H9 (cell line): Measurements from ENCODE around the gene EAF2. TPM values are rescaled to one million over a fixed set of nuclear protein-coding genes. Genes with fewer than 3 reads are reported as not detected.

Experiments used
- DNase-seq: peaks from one replicate; pipeline ENCODE4 v3.0.0-alpha.2; 2017
- H2AFZ ChIP-seq: one replicate; pipeline ENCODE4 v1.6.1; 2013; ENCODE audit warnings: mild to moderate bottlenecking, low read length, control low read depth, moderate library complexity
- H2AK5ac ChIP-seq: 2 replicates; pipeline ENCODE4 v1.6.1; 2013; ENCODE audit warnings: low read length, control low read depth, mixed read lengths; ENCODE audit not compliant: insufficient read length
- H2BK120ac ChIP-seq: one replicate; pipeline ENCODE4 v1.6.1; 2013; ENCODE audit warnings: low read depth, mild to moderate bottlenecking, low read length, control low read depth, inconsistent platforms; ENCODE audit not compliant: poor library complexity, severe bottlenecking
- H2BK12ac ChIP-seq: 2 replicates; pipeline ENCODE4 v1.6.1; 2013; ENCODE audit warnings: low read length, control low read depth, mixed read lengths, low read depth; ENCODE audit not compliant: insufficient read length
- H2BK15ac ChIP-seq: 2 replicates; pipeline ENCODE4 v1.6.1; 2013; ENCODE audit warnings: low read depth, low read length, control low read depth
- H2BK20ac ChIP-seq: one replicate; pipeline ENCODE4 v1.6.1; 2013; ENCODE audit warnings: low read depth, mild to moderate bottlenecking, low read length, control low read depth, inconsistent platforms; ENCODE audit not compliant: poor library complexity, severe bottlenecking
- H2BK5ac ChIP-seq: 2 replicates; pipeline ENCODE4 v1.6.1; 2013; ENCODE audit warnings: low read length, control low read depth, mixed read lengths; ENCODE audit not compliant: insufficient read length
- H3K14ac ChIP-seq: 2 replicates; pipeline ENCODE4 v1.6.1; 2013; ENCODE audit warnings: low read length, control low read depth; ENCODE audit not compliant: insufficient read depth
- H3K18ac ChIP-seq: 2 replicates; pipeline ENCODE4 v1.6.1; 2013; ENCODE audit warnings: low read depth, mild to moderate bottlenecking, mixed read lengths, low read length, control low read depth; ENCODE audit not compliant: insufficient read length
- H3K23ac ChIP-seq: 2 replicates; pipeline ENCODE4 v1.6.1; 2013; ENCODE audit warnings: low read length, control low read depth, mixed read lengths, low read depth; ENCODE audit not compliant: insufficient read length
- H3K23me2 ChIP-seq: 2 replicates; pipeline ENCODE4 v1.6.1; 2013; ENCODE audit warnings: low read depth, mild to moderate bottlenecking, mixed read lengths, low read length, control low read depth; ENCODE audit not compliant: insufficient read length, poor library complexity, severe bottlenecking
- H3K27ac ChIP-seq: 2 replicates; pipeline ENCODE4 v1.5.1; 2013; ENCODE audit warnings: low read length, control low read depth, mixed read lengths, low read depth; ENCODE audit not compliant: insufficient read length
- H3K27me3 ChIP-seq: 2 replicates; pipeline ENCODE4 v1.6.1; 2013; ENCODE audit warnings: low read length, control low read depth, inconsistent platforms; ENCODE audit not compliant: insufficient read depth
- H3K4ac ChIP-seq: 2 replicates; pipeline ENCODE4 v1.6.1; 2013; ENCODE audit warnings: low read depth, mild to moderate bottlenecking, control low read depth, inconsistent platforms, low read length, moderate library complexity
- H3K4me1 ChIP-seq: 2 replicates; pipeline ENCODE4 v1.6.1; 2013; ENCODE audit warnings: low read length, control low read depth, inconsistent platforms; ENCODE audit not compliant: insufficient read depth
- H3K4me2 ChIP-seq: 2 replicates; pipeline ENCODE4 v1.6.1; 2013; ENCODE audit warnings: low read length, control low read depth, mixed read lengths; ENCODE audit not compliant: insufficient read length, insufficient read depth
- H3K56ac ChIP-seq: 2 replicates; pipeline ENCODE4 v1.6.1; 2013; ENCODE audit warnings: low read depth, mild to moderate bottlenecking, mixed read lengths, low read length, control low read depth; ENCODE audit not compliant: insufficient read length
- H3K79me1 ChIP-seq: 2 replicates; pipeline ENCODE4 v1.6.1; 2013; ENCODE audit warnings: low read depth, mild to moderate bottlenecking, moderate library complexity, low read length, control low read depth, inconsistent platforms; ENCODE audit not compliant: insufficient read depth, poor library complexity, severe bottlenecking
- H3K79me2 ChIP-seq: 2 replicates; pipeline ENCODE4 v1.6.1; 2013; ENCODE audit warnings: low read length, control low read depth, inconsistent platforms; ENCODE audit not compliant: insufficient read depth
- H3K9ac ChIP-seq: 2 replicates; pipeline ENCODE4 v1.6.1; 2013; ENCODE audit warnings: low read length, control low read depth, mixed read lengths; ENCODE audit not compliant: insufficient read length; ENCODE audit errors: extremely low read depth
- H3K9me3 ChIP-seq: one replicate; pipeline ENCODE4 v1.6.1; 2013; ENCODE audit warnings: low read depth, low read length, inconsistent platforms; ENCODE audit not compliant: control insufficient read depth
- H3T11ph ChIP-seq: one replicate; pipeline ENCODE4 v1.6.1; 2013; ENCODE audit warnings: mild to moderate bottlenecking, low read length, control low read depth, inconsistent platforms
- H4K20me1 ChIP-seq: one replicate; pipeline ENCODE4 v1.6.1; 2013; ENCODE audit not compliant: control insufficient read depth, insufficient read length, insufficient read depth
- H4K5ac ChIP-seq: 2 replicates; pipeline ENCODE4 v1.6.1; 2013; ENCODE audit warnings: low read depth, mild to moderate bottlenecking, mixed read lengths, low read length, control low read depth; ENCODE audit not compliant: insufficient read length
- H4K8ac ChIP-seq: replicated peaks from 2 replicates; pipeline ENCODE4 v1.6.1; 2013; ENCODE audit warnings: low read length, control low read depth, mixed read lengths, low read depth; ENCODE audit not compliant: insufficient read length
- H4K91ac ChIP-seq: 2 replicates; pipeline ENCODE4 v1.6.1; 2013; ENCODE audit warnings: low read depth, mild to moderate bottlenecking, moderate library complexity, mixed read lengths, low read length, control low read depth; ENCODE audit not compliant: insufficient read length
- H3K27ac Mint-ChIP-seq, 3 experiments: 2 replicates in 2 of 3; 3 replicates in 1 of 3; pipeline ENCODE4 v1.8.0; 2020 to 2021; ENCODE audit warnings: mixed read lengths in 3 of 3, mild to moderate bottlenecking in 1 of 3, moderate library complexity in 1 of 3
- H3K27me3 Mint-ChIP-seq: 2 replicates; pipeline ENCODE4 v1.8.0; 2021; ENCODE audit warnings: low read depth, mild to moderate bottlenecking, moderate library complexity, mixed read lengths
- H3K36me3 Mint-ChIP-seq, 3 experiments: 2 replicates in 2 of 3; 3 replicates in 1 of 3; pipeline ENCODE4 v1.8.0; 2020 to 2021; ENCODE audit warnings: low read depth in 3 of 3, mixed read lengths in 3 of 3; ENCODE audit not compliant: insufficient read depth in 1 of 3
- H3K4me1 Mint-ChIP-seq, 2 experiments: 2 replicates each; pipeline ENCODE4 v1.8.0; 2020; ENCODE audit warnings: mixed read lengths in 2 of 2
- H3K4me3 Mint-ChIP-seq, 2 experiments: 2 replicates in 1 of 2; 3 replicates in 1 of 2; pipeline ENCODE4 v1.8.0; 2020 to 2021; ENCODE audit warnings: mild to moderate bottlenecking in 2 of 2, mixed read lengths in 2 of 2, moderate library complexity in 1 of 2
- H3K9me3 Mint-ChIP-seq, 2 experiments: 2 replicates in 1 of 2; 3 replicates in 1 of 2; pipeline ENCODE4 v1.8.0; 2020; ENCODE audit warnings: mild to moderate bottlenecking in 2 of 2, mixed read lengths in 2 of 2, moderate library complexity in 1 of 2
- CTCF ChIP-seq: fragments of 200-600 bp; sonication (generic); conservative IDR thresholded peaks from 3 replicates; pipeline ENCODE4 v1.8.0; 2021; ENCODE audit warnings: antibody characterized with exemption, mild to moderate bottlenecking
- WGBS: extraction: QIAGEN DNeasy Blood & Tissue Kit; methylation state at CpG from one replicate; pipeline ENCODE4 v1.1.7; 2013; ENCODE audit warnings: missing lambda C conversion rate, low lambda C conversion rate, mixed read lengths; ENCODE audit not compliant: insufficient read length; ENCODE audit errors: extremely low coverage; 5-methylcytosine and 5-hydroxymethylcytosine counted together
- total RNA-seq: library from RNA; stranded (reverse); gene quantifications from 2 replicates; pipeline ENCODE4 v1.2.1, GENCODE V29; 2021

EAF2 gene
- total RNA-seq, 1 experiment from 2014 or later, result 4.3 TPM

DNA sequence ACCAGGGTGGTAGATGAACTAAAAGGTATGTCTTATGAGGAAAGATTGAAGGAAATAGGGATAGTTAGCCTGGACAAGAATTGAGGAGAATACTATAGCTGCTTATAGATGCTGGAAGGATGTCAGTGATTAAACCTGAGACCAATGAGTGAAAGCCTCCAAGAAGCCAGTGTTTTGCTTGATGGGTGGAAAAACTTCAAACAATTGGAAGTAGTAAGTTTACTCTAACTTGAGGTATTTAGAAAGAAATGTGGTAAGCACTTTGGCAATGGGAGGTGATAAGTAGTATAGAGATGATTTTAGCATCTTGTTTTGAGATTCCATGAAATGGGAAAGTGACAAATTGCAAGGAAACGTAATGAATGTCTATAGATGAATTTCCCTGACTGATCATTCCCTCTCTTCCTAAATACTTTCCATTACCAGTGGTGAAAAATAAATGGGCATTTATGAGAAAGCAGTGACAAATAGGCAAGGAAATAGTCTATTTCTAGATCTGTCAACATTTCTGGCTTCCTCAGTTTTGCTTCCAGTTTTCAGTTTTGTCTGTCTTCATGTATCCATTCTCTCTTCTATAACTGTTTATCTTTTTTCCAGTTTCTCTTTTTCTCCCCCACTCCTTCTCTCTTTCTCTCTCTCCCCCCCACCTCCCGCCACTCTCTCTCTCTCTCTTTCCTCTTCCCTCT, 78.4 kb downstream of the EAF2 start:
- Mint-ChIP-seq H3K4me3 (no peak overlapping the region), H3K36me3 (peaks cover 9 to 15% (median 10%) of the 10 kb centered on the region in 3 experiments), H3K4me1 (peaks cover 7 to 11% of the 10 kb centered on the region in 2 experiments), H3K9me3 (peaks cover 9% of the 10 kb centered on the region in 2 experiments), H3K27me3 (no peaks in the 10 kb centered on the region), H3K27ac (no peak overlapping the region)
- Histone ChIP-seq H3K79me2 (no peaks in the 10 kb centered on the region), H2AK5ac (no peak overlapping the region), H3K56ac (no peak overlapping the region), H3K79me1 (no peaks in the 10 kb centered on the region), H4K5ac (no peak overlapping the region), H3K27me3 (no peaks in the 10 kb centered on the region), H4K91ac (no peak overlapping the region), H3K18ac (no peak overlapping the region), H4K8ac (no peak overlapping the region), H2BK120ac (no peak overlapping the region), H3K23me2 (no peaks in the 10 kb centered on the region), H2AFZ (no peak overlapping the region), H3K4ac (no peak overlapping the region), H4K20me1 (no peaks in the 10 kb centered on the region), H2BK15ac (no peak overlapping the region), H3K9me3 (peaks cover 1% of the 10 kb centered on the region), H3K9ac (no peak overlapping the region), H3K14ac (no peak overlapping the region), H2BK5ac (no peak overlapping the region), H3K27ac (no peak overlapping the region), H3T11ph (no peak overlapping the region), H2BK20ac (no peak overlapping the region), H3K4me2 (no peak overlapping the region), H3K23ac (no peak overlapping the region), H2BK12ac (no peak overlapping the region), H3K4me1 (no peaks in the 10 kb centered on the region)
- WGBS, result no CpG with 5 or more reads among the region's 2 CpGs
- no peak for TF ChIP-seq CTCF
- no peak for DNase-seq
